GM10847 (cell line): ENCODE measurements around the gene SNX12.

ENCODE experiments used
- POLR2A ChIP-seq: IDR thresholded peaks from 2 replicates; pipeline ENCODE4 v1.6.1; 2011; ENCODE audit not compliant: insufficient read length; ENCODE audit errors: extremely low read depth

The SNX12 gene

GRCh38 chrX:71098951-71099506 is 30.9 kb upstream of the SNX12 start:
- no peak for TF ChIP-seq POLR2A

- TF ChIP-seq POLR2A: no peak
Measured at GRCh38 chrX:71098302-71098701, 30.2 kb upstream of the SNX12 start.

GRCh38 chrX:71096760-71097032 is 28.6 kb upstream of the SNX12 start:
- TF ChIP-seq POLR2A: no peak

GRCh38 chrX:71095981-71096759 is 28.0 kb upstream of the SNX12 start:
- no peak for TF ChIP-seq POLR2A

GRCh38 chrX:71095555-71095980 is 27.4 kb upstream of the SNX12 start, which contains the start of gene FOXO4:
TSS of gene FOXO4 (plus strand) at chrX:71095851. CDS start at chrX:71096529, 678 bp downstream.
- TF ChIP-seq POLR2A: no peak

- no peak for TF ChIP-seq POLR2A
Measured at GRCh38 chrX:71095033-71095432, 26.9 kb upstream of the SNX12 start.

- TF ChIP-seq POLR2A: no peak
Measured at GRCh38 chrX:71091263-71091662, 23.1 kb upstream of the SNX12 start.

- TF ChIP-seq POLR2A: no peak
Measured at GRCh38 chrX:71085900-71086299, 17.8 kb upstream of the SNX12 start.

- no peak for TF ChIP-seq POLR2A
Measured at GRCh38 chrX:71082822-71083221, 14.7 kb upstream of the SNX12 start.

- no peak for TF ChIP-seq POLR2A
Measured at GRCh38 chrX:71082124-71082647, 14.1 kb upstream of the SNX12 start.

GRCh38 chrX:71081330-71082123 is 13.4 kb upstream of the SNX12 start:
- TF ChIP-seq POLR2A: no peak

- TF ChIP-seq POLR2A: no peak
Measured at GRCh38 chrX:71070531-71070930, 2.4 kb upstream of the SNX12 start.

GRCh38 chrX:71067712-71068043 is 456 bp downstream of the SNX12 start:
- no peak for TF ChIP-seq POLR2A

- no peak for TF ChIP-seq POLR2A
Measured at GRCh38 chrX:71067089-71067488, 1.0 kb downstream of the SNX12 start.

GRCh38 chrX:71060127-71060526 is 8.0 kb downstream of the SNX12 start:
- TF ChIP-seq POLR2A: no peak
